HEK293T (cell line): ENCODE data around the gene FAM124B.

Experiments used
- ARNT ChIP-seq: fragments of 450-650 bp; IDR thresholded peaks from 2 replicates; pipeline ENCODE4 v1.6.1; 2017; ENCODE audit warnings: mild to moderate bottlenecking
- BHLHE40 ChIP-seq: fragments of 450-650 bp; IDR thresholded peaks from 2 replicates; pipeline ENCODE4 v1.6.1; 2016; ENCODE audit warnings: mild to moderate bottlenecking, moderate library complexity, borderline replicate concordance
- ELF4 ChIP-seq: fragments of 450-650 bp; IDR thresholded peaks from 2 replicates; pipeline ENCODE4 v1.6.1; 2017; ENCODE audit warnings: antibody characterized with exemption
- FOXA1 ChIP-seq: fragments of 450-650 bp; IDR thresholded peaks from 2 replicates; pipeline ENCODE4 v1.6.1; 2016; ENCODE audit warnings: mild to moderate bottlenecking
- FOXK2 ChIP-seq: fragments of 450-650 bp; IDR thresholded peaks from 2 replicates; pipeline ENCODE4 v1.6.1; 2016; ENCODE audit warnings: mild to moderate bottlenecking
- FOXM1 ChIP-seq: fragments of 450-650 bp; IDR thresholded peaks from 2 replicates; pipeline ENCODE4 v1.6.1; 2017; ENCODE audit warnings: mild to moderate bottlenecking, borderline replicate concordance
- HDGF ChIP-seq: fragments of 450-650 bp; IDR thresholded peaks from 2 replicates; pipeline ENCODE4 v1.6.1; 2017; ENCODE audit warnings: antibody characterized with exemption, borderline replicate concordance
- L3MBTL2 ChIP-seq: fragments of 450-650 bp; conservative IDR thresholded peaks from 2 replicates; pipeline ENCODE4 v1.6.1; 2016; ENCODE audit warnings: mild to moderate bottlenecking
- LEF1 ChIP-seq: fragments of 450-650 bp; IDR thresholded peaks from 2 replicates; pipeline ENCODE4 v1.6.1; 2017; ENCODE audit warnings: mild to moderate bottlenecking, borderline replicate concordance
- SP1 ChIP-seq: fragments of 450-650 bp; IDR thresholded peaks from 2 replicates; pipeline ENCODE4 v1.6.1; 2017
- SUZ12 ChIP-seq: fragments of 450-650 bp; IDR thresholded peaks from 2 replicates; pipeline ENCODE4 v1.6.1; 2016; ENCODE audit warnings: mild to moderate bottlenecking
- TARDBP ChIP-seq: fragments of 450-650 bp; IDR thresholded peaks from 2 replicates; pipeline ENCODE4 v1.6.1; 2016
- ZNF384 ChIP-seq: fragments of 450-650 bp; IDR thresholded peaks from 2 replicates; pipeline ENCODE4 v1.6.1; 2016

DNA sequence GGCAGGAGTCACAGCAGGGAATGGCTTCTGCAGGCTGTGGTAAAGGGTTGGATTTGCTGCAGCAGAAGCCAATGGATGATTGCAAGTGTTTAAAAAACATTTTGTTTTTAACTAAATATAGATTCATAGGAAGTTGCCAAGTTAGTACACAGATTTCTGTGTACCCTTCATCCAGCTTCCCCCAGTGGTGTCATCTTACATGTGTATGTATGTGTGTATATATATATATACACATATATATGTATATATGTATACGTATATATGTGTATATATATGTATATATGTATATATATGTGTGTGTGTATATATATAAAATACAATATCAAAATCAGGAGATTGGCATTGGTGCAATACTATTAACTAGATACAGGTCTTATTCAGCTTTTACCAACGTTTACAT lies 19.2 kb upstream of the FAM124B start:
- TF ChIP-seq SP1 (no peak), FOXM1 (no peak), TARDBP (no peak), ELF4 (no peak), HDGF (no peak), FOXA1 (no peak), BHLHE40 (no peak), SUZ12 (no peak), FOXK2 (no peak), L3MBTL2 (no peak), LEF1 (no peak), ARNT (no peak), ZNF384 (no peak)
